ENCODE measurements around the gene ALG9. TPM values are rescaled to one million over a fixed set of nuclear protein-coding genes. Genes with fewer than 3 reads are reported as not detected.

ALG9 gene
- total and polyA plus RNA-seq, 10 of the 15 experiments (the other 5 are each of a cell fraction or from before 2014, with no cell fraction given): 10.8 to 41.6 (median 25.5) TPM

DNA sequence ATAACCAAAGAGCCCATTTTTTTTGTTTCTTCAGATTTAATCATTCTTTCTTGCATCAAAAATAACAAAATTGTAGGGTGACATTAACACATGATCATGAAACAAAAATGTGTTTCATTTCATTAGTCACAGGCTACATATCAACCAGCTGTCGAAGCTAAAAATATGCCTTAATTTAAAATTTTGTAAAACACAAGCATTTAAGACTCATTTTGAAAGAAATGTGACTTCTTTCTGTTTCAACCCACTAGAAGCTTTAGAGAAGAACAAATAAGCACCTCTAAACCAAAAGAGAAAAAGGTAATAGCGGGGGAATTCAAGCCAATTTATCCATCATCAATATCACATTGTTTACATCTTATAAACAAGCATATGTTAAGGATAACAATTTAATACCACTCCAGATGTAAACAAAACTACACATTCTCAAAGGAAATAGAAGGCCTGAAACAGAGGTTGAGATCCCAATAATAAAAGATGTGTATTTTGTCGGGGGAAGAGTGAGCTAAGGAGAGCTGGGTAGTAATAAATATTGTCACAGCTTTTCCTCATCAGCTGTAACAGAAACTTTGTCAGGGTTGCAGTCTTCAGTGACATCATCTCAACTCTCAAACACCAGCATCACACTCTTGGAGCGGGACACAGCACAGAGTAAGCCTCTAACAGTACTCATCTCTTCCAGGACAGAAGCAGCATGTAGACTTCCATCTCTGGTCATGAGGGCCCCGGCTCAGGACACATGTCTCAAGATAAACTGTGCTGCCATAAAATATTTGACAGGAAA is 42.0 kb downstream of the ALG9 start (continued):
- TF ChIP-seq ZNF592 (IDR thresholded peaks at IDR 0.05) (0 out of 2 replicates have a peak, but pooled peaks have one; percentile 49), NFIC (IDR thresholded peaks at IDR 0.05; ENCODE audit: low read depth, low read length) (peak; percentile 77), SREBF1 (IDR thresholded peaks at IDR 0.05; ENCODE audit: low read length) (no peak), RB1 (IDR thresholded peaks at IDR 0.05; ENCODE audit: borderline replicate concordance) (no peak), TCF12 (IDR thresholded peaks at IDR 0.05; ENCODE audit: low read depth, low read length) (peak; percentile 33; the same call in 1 of the 2 replicates), IRF3 (IDR thresholded peaks at IDR 0.05) (no peak), STAT1 (conservative IDR thresholded peaks at IDR 0.05) (no peak), SMAD5 (IDR thresholded peaks at IDR 0.05; ENCODE audit: low read depth) (no peak), JUND (IDR thresholded peaks at IDR 0.05; ENCODE audit: low read depth, low read length) (peak; percentile 47; the same call in 1 of the 2 replicates), POLR2AphosphoS2 (IDR thresholded peaks at IDR 0.05; ENCODE audit: low read depth, low read length) (no peak), CHD1 (IDR thresholded peaks at IDR 0.05; ENCODE audit: low read depth, low read length) (no peak), ETV6 (conservative IDR thresholded peaks at IDR 0.05 in 1 of 2, IDR thresholded peaks at IDR 0.05 in 1 of 2; ENCODE audit: borderline replicate concordance in 1 of 2, low read depth in 1 of 2) (no peak), YY1 (IDR thresholded peaks at IDR 0.05; ENCODE audit: low read depth, low read length) (no peak), ZNF622 (IDR thresholded peaks at IDR 0.05) (no peak; the same call in 1 of the 2 replicates), SREBF2 (IDR thresholded peaks at IDR 0.05; ENCODE audit: low read length) (no peak), ATF7 (IDR thresholded peaks at IDR 0.05; ENCODE audit: low read depth) (peak; percentile 74), RELA (IDR thresholded peaks at IDR 0.05; ENCODE audit: borderline replicate concordance, partially characterized antibody) (no peak), SUPT20H (IDR thresholded peaks at IDR 0.05; ENCODE audit: borderline replicate concordance, control insufficient read depth, low read depth, low read length) (no peak), SUZ12 (IDR thresholded peaks at IDR 0.05; ENCODE audit: unreplicated experiment) (no peak)
- TF ChIP-seq, protein P1, sequence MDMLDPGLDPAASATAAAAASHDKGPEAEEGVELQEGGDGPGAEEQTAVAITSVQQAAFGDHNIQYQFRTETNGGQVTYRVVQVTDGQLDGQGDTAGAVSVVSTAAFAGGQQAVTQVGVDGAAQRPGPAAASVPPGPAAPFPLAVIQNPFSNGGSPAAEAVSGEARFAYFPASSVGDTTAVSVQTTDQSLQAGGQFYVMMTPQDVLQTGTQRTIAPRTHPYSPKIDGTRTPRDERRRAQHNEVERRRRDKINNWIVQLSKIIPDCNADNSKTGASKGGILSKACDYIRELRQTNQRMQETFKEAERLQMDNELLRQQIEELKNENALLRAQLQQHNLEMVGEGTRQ (IDR thresholded peaks at IDR 0.05; ENCODE audit: borderline replicate concordance, low read depth, low read length): no peak
- TF ChIP-seq, protein P2, sequence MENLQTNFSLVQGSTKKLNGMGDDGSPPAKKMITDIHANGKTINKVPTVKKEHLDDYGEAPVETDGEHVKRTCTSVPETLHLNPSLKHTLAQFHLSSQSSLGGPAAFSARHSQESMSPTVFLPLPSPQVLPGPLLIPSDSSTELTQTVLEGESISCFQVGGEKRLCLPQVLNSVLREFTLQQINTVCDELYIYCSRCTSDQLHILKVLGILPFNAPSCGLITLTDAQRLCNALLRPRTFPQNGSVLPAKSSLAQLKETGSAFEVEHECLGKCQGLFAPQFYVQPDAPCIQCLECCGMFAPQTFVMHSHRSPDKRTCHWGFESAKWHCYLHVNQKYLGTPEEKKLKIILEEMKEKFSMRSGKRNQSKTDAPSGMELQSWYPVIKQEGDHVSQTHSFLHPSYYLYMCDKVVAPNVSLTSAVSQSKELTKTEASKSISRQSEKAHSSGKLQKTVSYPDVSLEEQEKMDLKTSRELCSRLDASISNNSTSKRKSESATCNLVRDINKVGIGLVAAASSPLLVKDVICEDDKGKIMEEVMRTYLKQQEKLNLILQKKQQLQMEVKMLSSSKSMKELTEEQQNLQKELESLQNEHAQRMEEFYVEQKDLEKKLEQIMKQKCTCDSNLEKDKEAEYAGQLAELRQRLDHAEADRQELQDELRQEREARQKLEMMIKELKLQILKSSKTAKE (IDR thresholded peaks at IDR 0.05; ENCODE audit: low read depth, poor library complexity, severe bottlenecking): peak; percentile 84

All from GM12878 (cell line).